HG03469 (cell line): Measurements from ENCODE around the gene FKBP9.
"Not testable (repeated sequence)": the region's sequence is repeated elsewhere in the genome, so short reads cannot be mapped to it uniquely, and the experiment has no call there.

Experiments
- ATAC-seq: cut with Tn5 transposase; IDR thresholded peaks from one replicate; pipeline ENCODE4 v1.9.1; 2021; ENCODE audit warnings: mild to moderate bottlenecking, moderate library complexity, moderate number of reproducible peaks; ENCODE audit not compliant: unreplicated experiment

The FKBP9 gene

DNA sequence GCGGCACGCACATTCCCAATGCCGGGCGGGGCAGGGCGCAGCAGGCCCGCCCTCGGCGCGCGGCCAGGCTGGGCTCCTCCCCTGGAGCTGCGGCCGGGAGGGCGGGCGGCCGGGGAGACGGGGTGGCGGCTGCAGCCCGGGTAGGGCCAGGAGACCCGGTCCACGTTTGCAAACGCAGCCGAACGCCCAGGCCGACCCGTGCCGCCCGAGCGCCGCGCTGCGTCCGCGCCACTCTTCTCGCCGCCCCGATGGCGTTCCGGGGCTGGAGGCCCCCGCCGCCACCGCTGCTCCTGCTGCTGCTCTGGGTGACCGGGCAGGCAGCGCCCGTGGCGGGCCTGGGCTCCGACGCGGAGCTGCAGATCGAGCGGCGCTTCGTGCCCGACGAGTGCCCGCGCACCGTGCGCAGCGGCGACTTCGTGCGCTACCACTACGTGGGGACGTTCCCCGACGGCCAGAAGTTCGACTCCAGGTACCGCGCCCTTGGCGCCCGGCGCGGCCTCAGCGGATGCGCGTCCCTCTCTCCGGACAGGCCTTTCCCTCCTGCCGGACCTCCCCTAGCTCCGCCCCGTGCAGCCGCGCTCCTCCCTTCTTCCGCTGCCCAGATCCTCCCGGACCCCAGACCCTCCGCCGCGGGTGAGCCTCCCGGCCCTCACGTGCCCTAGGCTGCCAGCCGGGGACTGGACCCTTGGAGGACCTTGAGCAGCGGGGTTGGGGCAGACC lies at the start of gene FKBP9:
Gene FKBP9, plus strand, starts transcription at position 115 of the 720 bp plus-strand sequence. Its CDS starts 134 bp downstream, at position 249.
- peak; percentile 61 for ATAC-seq

- ATAC-seq = no peak
Measured at GRCh38 chr7:32910195-32910594, 47.0 kb upstream of the FKBP9 start.

GRCh38 chr7:32914184-32914583 lies 43.1 kb upstream of the FKBP9 start:
- ATAC-seq = no peak

GRCh38 chr7:32915041-32915536 lies 42.2 kb upstream of the FKBP9 start:
- ATAC-seq = no peak

- no peak for ATAC-seq
Measured at GRCh38 chr7:32916006-32916405, 41.2 kb upstream of the FKBP9 start.

DNA sequence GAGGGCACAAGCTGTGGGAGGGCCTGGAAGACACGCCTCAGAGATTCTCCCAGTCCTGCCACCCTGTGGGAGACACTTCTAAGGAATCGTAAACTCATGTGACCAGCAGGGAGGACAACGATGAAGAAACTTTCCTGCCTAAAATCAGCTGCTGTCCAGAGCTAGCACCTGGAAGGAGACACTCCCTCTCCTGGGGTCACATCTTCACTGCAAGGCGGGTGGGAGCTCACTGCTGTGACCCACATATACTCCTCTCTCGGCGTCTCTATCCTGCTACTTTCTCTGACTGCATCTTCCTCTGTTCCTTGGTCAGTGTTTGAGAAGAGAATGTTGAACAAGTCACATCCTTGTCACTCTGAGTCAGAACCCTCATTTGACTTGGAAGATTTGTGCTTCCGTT lies 40.2 kb upstream of the FKBP9 start:
- ATAC-seq = not testable (repeated sequence)

GRCh38 chr7:32921896-32922295 lies 35.3 kb upstream of the FKBP9 start:
- ATAC-seq = no peak

DNA sequence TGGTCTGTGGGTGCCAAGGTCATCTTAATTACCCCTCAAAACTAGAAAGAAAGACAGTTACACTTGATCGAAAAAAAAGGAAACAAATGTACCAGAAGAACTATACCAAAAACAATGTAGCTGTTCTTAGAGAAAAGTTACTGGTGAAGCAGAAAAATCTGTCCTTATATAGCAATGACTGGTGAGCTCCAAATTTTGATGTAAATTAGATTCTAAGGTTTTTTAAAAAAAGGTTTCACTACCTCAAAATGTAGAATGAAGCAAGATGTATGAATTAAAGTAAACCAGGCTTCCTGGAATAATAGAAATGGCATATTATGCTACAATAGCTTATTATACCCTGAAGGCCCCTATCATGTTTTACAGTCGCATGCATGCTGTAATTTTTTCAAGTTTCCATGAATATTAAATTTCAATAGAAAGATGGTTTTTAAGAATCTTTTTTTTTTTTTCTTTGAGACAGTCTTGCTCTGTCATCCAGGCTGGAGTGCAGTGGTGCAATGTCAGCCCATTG lies 28.4 kb upstream of the FKBP9 start:
- no peak for ATAC-seq

- no peak for ATAC-seq
Measured at GRCh38 chr7:32929430-32930143, 27.7 kb upstream of the FKBP9 start.

DNA sequence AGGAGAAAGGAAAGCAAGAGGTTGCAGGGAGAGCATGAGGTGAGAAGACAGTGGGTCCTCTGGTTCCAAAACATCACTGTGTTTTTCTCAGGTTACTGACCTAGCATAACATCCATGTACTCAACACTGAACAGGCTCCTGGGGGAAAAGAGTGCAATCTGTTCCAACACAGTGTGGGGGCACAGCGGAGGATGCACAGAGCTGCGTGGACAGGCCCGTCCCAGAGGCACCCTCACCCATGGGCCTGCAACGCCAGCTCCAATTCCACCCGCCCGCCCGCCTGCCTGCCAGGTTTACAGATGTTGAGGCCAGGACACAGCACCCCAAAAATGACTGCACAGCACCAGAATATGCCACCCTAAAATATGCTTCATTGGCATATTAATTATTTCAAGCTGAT lies 26.9 kb upstream of the FKBP9 start:
- no peak for ATAC-seq

DNA sequence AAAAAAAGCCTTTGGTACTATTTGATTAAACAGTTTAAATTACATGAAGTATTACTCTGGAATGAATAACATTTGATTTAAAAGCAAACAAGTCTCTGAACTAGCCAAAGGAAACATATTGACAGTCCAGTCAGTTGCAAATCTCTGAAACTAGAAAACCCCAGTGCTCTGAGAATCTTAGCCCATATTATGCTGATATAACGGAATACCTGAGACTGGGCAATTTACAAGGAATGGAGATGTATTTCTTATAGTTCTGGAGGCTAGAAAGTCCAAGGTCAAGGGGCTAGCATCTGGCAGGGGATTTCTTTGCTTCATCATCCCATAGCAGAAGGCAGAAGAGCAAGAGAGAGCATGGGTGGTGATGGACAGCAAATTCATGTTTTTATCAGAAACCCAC lies 21.7 kb upstream of the FKBP9 start:
- no peak for ATAC-seq

DNA sequence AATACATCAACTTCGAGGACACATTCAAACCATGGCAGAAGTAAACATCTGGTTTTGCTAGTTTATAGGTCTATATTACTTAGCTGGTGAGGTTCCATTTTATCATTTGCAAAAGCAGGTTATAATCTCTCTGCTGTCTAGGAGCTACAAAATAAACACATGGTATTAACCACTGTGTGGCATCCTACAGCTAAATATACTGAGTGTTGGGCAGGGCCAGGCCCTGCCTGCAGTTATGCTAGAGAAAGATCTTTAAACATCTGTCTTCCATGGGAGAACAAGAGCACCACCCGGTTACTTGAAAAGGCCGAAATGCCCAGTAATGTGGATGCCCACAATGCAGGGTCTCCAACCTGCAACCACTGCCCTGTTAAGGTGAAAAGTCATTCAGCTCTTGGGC lies 20.6 kb upstream of the FKBP9 start:
- ATAC-seq = no peak

- ATAC-seq = no peak
Measured at GRCh38 chr7:32937344-32938174, 19.7 kb upstream of the FKBP9 start.

- ATAC-seq = no peak
Measured at GRCh38 chr7:32941181-32941580, 16.1 kb upstream of the FKBP9 start.

GRCh38 chr7:32941681-32942414 lies 15.4 kb upstream of the FKBP9 start:
- ATAC-seq = no peak

- peak; percentile 68 for ATAC-seq
Measured at GRCh38 chr7:32942415-32943251, 14.6 kb upstream of the FKBP9 start.

GRCh38 chr7:32943252-32944030 lies 13.8 kb upstream of the FKBP9 start:
- no peak for ATAC-seq

DNA sequence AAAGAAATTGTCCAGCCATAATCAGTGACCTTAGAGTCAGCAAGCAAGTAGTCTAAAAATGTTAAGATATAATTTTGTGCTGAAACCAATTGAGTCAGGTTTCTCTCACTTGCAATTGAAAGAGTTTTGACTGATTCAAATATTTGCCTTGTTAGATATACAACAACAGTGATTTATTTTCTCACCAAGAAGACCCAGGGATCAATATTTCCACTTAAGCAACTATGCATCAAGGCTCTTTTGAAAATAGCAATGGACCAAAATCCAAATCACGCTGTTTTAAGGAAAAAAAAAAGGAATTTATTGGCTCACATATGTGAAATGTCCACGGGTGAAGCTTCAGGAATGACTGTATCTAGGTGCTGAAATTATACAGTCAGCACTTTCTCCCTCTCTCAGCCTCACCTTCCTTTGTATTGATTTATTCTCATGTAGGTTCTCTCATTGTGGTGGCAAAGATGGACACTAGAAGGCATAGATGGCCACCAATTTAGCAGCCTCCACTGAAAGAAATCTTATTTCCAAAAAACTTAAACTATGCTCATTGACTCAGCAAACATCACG lies 9.7 kb upstream of the FKBP9 start:
- ATAC-seq = no peak
